Breast epithelium (tissue), 4 donors: ENCODE results near the gene POLR2H. TPM values are rescaled to one million over a fixed set of nuclear protein-coding genes. Genes with fewer than 3 reads are reported as not detected.

Experiments
- DNase-seq, 2 donors: peaks; one replicate each; pipeline ENCODE4 v3.0.0-alpha.2; 2019; ENCODE audit warnings: low spot score in 2 of 2
- H3K27ac ChIP-seq, 2 donors: fragments of 200-600 bp; sonication (generic) in 1 of 2; one replicate each; pipeline ENCODE4 v1.5.1; 2016 to 2019; ENCODE audit warnings: mild to moderate bottlenecking in 1 of 2
- H3K27me3 ChIP-seq, 2 donors: fragments of 200-600 bp; sonication (generic) in 1 of 2; one replicate each; pipeline versions ENCODE4 v1.5.1 to v1.6.0; 2017 to 2019; ENCODE audit warnings: control low read depth in 1 of 2, mild to moderate bottlenecking in 1 of 2
- H3K36me3 ChIP-seq: fragments of 200-600 bp; one replicate; pipeline ENCODE4 v1.5.1; 2019
- H3K4me1 ChIP-seq, 2 donors: fragments of 200-600 bp; sonication (generic); one replicate each; pipeline ENCODE4 v1.5.1; 2016 to 2019; ENCODE audit warnings: control low read depth in 1 of 2
- H3K4me3 ChIP-seq, 3 donors: fragments of 200-600 bp; sonication (generic); 1 replicate in 2 of 3; 2 replicates in 1 of 3; pipeline ENCODE4 v1.5.1; 2016 to 2019; ENCODE audit warnings: mild to moderate bottlenecking in 3 of 3, moderate library complexity in 2 of 3
- H3K9me3 ChIP-seq, 2 donors: fragments of 200-600 bp; sonication (generic) in 1 of 2; one replicate each; pipeline ENCODE4 v1.5.1; 2016 to 2019; ENCODE audit warnings: control low read depth in 1 of 2
- POLR2A ChIP-seq: fragments of 450-650 bp; IDR thresholded peaks from one replicate; pipeline ENCODE4 v1.6.1; 2016; ENCODE audit warnings: antibody characterized with exemption, mild to moderate bottlenecking, moderate library complexity
- POLR2AphosphoS5 ChIP-seq, 3 donors: sonication (generic); formaldehyde crosslinking; IDR thresholded peaks; one replicate each; pipeline ENCODE4 v1.6.1; 2017; ENCODE audit warnings: antibody characterized with exemption in 3 of 3
- intact Hi-C: fragments of 100-400 bp; cut with DNase I; formaldehyde crosslinking; loops from one replicate; pipeline ENCODE4 v1.15.1; 2023; ENCODE audit warnings: low total_unique reads
- total RNA-seq, 3 donors: library from RNA; depleted of rRNA; stranded (reverse); fragments of >200 nt; gene quantifications; one replicate each; pipeline ENCODE4 v1.1.0, GENCODE V29; 2016
- TF ChIP-seq, protein P1 (sequence below), 3 donors: fragments of 450-650 bp; IDR thresholded peaks; one replicate each; pipeline ENCODE4 v1.5.1; 2016 to 2017; ENCODE audit warnings: antibody characterized with exemption in 3 of 3, mild to moderate bottlenecking in 3 of 3, moderate library complexity in 3 of 3

Gene POLR2H
- total RNA-seq, 3 donors from 2014 or later: 63.7 to 101 (median 99.5) TPM

DNA sequence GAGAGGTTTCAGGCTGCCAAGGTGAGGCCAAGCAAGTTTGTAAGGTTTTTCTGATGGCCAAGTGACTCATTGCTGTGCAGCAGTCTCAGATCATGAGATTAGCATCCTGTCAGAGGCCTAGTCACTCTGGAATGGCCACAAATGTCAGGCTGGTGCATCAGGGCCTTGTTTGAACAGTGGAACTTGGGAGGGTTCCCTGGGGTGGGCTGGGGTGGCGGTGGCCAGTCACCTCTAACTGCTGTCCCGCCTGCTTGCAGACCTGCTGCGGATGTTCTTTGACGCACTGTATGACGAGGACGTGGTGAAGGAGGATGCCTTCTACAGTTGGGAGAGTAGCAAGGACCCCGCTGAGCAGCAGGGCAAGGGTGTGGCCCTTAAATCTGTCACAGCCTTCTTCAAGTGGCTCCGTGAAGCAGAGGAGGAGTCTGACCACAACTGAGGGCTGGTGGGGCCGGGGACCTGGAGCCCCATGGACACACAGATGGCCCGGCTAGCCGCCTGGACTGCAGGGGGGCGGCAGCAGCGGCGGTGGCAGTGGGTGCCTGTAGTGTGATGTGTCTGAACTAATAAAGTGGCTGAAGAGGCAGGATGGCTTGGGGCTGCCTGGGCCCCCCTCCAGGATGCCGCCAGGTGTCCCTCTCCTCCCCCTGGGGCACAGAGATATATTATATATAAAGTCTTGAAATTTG, 26.9 kb upstream of the POLR2H start:
- no peak overlapping the region for H3K4me3 ChIP-seq
- H3K9me3 ChIP-seq: no peaks in the 10 kb centered on the region
- DNase-seq: no peak
- H3K4me1 ChIP-seq: peaks cover 8 to 11% of the 10 kb centered on the region in 2 donors
- no peaks in the 10 kb centered on the region for H3K27me3 ChIP-seq
- TF ChIP-seq POLR2AphosphoS5 (IDR thresholded peaks at IDR 0.05) (no peak), POLR2A (no peak)
- TF ChIP-seq, protein P1, sequence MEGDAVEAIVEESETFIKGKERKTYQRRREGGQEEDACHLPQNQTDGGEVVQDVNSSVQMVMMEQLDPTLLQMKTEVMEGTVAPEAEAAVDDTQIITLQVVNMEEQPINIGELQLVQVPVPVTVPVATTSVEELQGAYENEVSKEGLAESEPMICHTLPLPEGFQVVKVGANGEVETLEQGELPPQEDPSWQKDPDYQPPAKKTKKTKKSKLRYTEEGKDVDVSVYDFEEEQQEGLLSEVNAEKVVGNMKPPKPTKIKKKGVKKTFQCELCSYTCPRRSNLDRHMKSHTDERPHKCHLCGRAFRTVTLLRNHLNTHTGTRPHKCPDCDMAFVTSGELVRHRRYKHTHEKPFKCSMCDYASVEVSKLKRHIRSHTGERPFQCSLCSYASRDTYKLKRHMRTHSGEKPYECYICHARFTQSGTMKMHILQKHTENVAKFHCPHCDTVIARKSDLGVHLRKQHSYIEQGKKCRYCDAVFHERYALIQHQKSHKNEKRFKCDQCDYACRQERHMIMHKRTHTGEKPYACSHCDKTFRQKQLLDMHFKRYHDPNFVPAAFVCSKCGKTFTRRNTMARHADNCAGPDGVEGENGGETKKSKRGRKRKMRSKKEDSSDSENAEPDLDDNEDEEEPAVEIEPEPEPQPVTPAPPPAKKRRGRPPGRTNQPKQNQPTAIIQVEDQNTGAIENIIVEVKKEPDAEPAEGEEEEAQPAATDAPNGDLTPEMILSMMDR (IDR thresholded peaks at IDR 0.05): no peak
- H3K27ac ChIP-seq: peak overlapping the region; percentile 98
- intact Hi-C loops: no loop called here
- peaks cover 5% of the 10 kb centered on the region for H3K36me3 ChIP-seq

DNA sequence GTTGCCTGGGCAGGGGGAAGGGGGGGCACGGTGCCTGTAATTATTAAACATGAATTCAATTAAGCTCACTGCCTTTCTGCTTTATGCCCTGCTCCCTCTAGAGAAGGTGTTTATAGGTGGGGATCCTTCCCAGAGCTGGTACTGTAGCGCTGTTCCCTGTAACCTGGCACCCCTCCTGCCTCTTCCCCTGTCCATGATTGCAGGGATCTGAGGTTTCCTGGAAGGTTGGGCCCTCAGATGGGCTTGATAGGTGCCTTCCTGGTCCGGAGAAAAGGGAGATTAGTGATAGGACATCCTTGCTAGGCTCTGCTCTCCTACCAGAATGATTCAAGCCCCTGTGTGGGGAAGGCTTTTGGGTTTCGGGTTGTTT, 26.2 kb upstream of the POLR2H start:
- H3K4me3 ChIP-seq: peak overlapping the region; percentile 83 to 87 (median 84)
- no peaks in the 10 kb centered on the region for H3K9me3 ChIP-seq
- H3K27ac ChIP-seq: peak overlapping the region; percentile 98
- DNase-seq: no peak
- peaks cover 8 to 11% of the 10 kb centered on the region in 2 donors for H3K4me1 ChIP-seq
- peaks cover 5% of the 10 kb centered on the region for H3K36me3 ChIP-seq
- TF ChIP-seq, protein P1 (IDR thresholded peaks at IDR 0.05): no peak
- TF ChIP-seq POLR2AphosphoS5 (IDR thresholded peaks at IDR 0.05): no peak
- no peak for TF ChIP-seq POLR2A
- intact Hi-C loops: no loop called here
- no peaks in the 10 kb centered on the region for H3K27me3 ChIP-seq

DNA sequence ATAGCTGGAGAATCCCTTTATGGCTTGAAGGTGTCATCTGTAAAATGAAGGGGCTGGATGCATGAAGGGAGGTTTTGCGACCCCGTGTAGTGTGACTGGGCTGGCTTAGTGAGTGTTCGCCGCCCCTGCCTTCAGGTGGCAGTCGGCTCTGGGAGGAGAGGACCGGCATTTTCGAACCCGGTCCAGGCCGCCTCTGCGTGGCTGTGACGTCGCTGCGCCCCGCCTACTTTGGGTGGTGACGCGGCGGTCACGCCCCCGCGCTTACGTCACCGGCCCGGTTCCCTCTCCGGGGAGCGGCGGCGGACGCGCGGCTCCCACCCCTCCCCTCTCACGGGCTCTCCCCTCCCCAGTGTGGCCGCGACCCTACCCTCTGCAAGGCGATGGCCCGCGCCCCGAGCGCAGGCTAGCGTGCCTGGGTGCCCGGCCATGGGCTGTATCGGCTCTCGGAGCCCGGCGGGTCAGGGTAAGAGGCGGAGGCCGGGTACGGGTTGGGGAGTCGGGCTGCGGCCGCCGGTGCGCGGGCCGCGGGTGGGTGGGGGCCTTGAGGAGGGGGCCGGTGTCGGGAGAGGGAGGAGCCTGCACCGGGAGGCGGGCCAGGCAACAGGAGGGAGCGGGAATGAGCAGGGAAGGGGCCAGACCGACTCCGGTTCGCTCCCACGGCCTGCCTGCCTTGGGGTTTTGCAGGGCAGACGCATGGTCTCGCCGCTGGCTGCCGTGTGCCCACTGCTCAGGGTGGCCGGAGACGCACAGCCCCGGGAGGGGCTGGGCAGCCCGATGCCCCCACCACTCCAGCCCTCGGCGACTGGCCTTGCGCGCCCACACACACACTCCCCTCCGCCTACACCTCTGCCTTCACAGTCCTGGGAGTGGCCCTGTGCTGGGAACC, 25.6 kb upstream of the POLR2H start:
- Histone ChIP-seq H3K27me3 (no peaks in the 10 kb centered on the region), H3K4me3 (peak overlapping the region; percentile 83 to 87 (median 84)), H3K36me3 (peaks cover 5% of the 10 kb centered on the region), H3K9me3 (no peaks in the 10 kb centered on the region), H3K4me1 (peaks cover 8 to 11% of the 10 kb centered on the region in 2 donors), H3K27ac (peak overlapping the region; percentile 98)
- peak; percentile 76 to 85 for DNase-seq
- TF ChIP-seq POLR2A (peak; percentile 55), POLR2AphosphoS5 (IDR thresholded peaks at IDR 0.05) (peak in 2 of 3 donors; percentile 60 to 93)
- TF ChIP-seq, protein P1 (IDR thresholded peaks at IDR 0.05): no peak
- intact Hi-C loops: no loop called here

DNA sequence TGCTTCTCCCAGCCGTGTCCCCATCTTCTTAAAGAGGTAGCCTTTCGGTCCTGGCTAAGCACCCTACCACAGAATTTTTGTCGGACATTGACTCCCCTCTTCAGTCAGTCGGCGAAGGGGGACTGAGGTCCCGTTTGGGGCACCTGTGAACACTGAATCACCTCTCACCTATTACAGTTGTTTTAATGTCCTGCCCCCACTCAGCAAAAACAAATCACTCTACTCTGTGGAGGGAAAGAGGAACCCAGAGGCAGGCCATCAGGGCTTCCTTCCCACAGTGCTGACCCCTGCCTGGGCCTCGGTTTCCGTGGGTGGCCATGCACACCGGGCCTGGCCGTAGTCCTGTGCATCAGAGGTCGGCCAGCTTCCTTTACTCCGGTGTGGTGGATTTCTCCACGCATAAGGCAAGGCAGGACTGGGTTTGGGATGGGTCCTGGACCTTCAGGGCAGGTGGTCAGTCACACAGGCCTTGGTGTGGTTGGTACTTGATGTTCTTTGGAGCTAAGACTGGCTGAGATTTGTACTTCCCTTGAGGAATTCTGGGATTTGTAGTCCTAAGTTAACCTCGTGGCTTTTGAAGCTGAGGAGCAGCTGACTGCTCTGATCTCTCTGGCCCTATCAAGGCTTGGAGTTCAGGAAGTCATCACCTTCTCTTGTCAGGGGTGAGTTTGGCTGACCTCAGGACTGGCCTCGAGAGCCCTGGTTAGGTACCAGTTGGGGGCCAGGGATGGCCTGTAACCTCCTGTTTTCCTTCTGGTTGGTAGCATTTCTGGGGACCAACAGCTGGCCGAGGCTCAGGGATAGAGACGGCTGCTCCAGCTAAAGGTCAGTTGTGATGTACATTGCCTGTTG, 24.7 kb upstream of the POLR2H start:
- intact Hi-C loops: no loop called here
- TF ChIP-seq, protein P1 (IDR thresholded peaks at IDR 0.05): no peak
- TF ChIP-seq POLR2AphosphoS5 (IDR thresholded peaks at IDR 0.05): peak in 1 of 3 donors; percentile 21
- no peak for TF ChIP-seq POLR2A
- peaks cover 8 to 11% of the 10 kb centered on the region in 2 donors for H3K4me1 ChIP-seq

More for the DNA sequence above, 24.7 kb upstream of the POLR2H start:
- Histone ChIP-seq H3K27me3 (no peaks in the 10 kb centered on the region), H3K9me3 (no peaks in the 10 kb centered on the region), H3K27ac (peak overlapping the region; percentile 98), H3K4me3 (peak overlapping the region; percentile 83 to 87 (median 84)), H3K36me3 (peaks cover 5% of the 10 kb centered on the region)
- DNase-seq: no peak
